K562 (cell line): Measurements from ENCODE around the gene RAB32. TPM values are rescaled to one million over a fixed set of nuclear protein-coding genes. Genes with fewer than 3 reads are reported as not detected.

ENCODE experiments used
- ATAC-seq: fragments of 200-7000 bp; cut with Tn5 transposase; 3 replicates; pipeline ENCODE4 v1.9.1; 2020; ENCODE audit warnings: moderate library complexity
- BruUV-seq: library from RNA; stranded (reverse); fragments of 400-500 nt; replicated peaks from 2 replicates; lab custom pipeline; 2021; lab: Mats Ljungman, UMichigan
- CTCF ChIA-PET: fragments of 300-600 bp; formaldehyde crosslinking; extraction: SDS; loops from one replicate; lab custom pipeline; 2021; ENCODE audit warnings: low intra/inter-chr PET ratio; lab: Yijun Ruan, JAX
- POLR2A ChIA-PET: fragments of 300-600, 350-650 bp; sonication (Branson Sonifier 250); formaldehyde crosslinking; extraction: SDS; loops from one replicate; lab custom pipeline; 2021; ENCODE audit warnings: antibody characterized with exemption, inconsistent platforms; lab: Yijun Ruan, JAX
- DNase-seq, 4 experiments: peaks; one replicate each; pipeline versions ENCODE4 v3.0.0 to v3.0.0-alpha.2; 2011 to 2018; ENCODE audit warnings: low spot score in 3 of 4, mixed read lengths in 3 of 4; ENCODE audit errors: extremely low read depth in 1 of 4
- FAIRE-seq: peaks from 2 replicates; lab custom pipeline; 2011; peaks lifted over from hg19 to GRCh38; lab: Jason Lieb, UNC
- H2AFZ ChIP-seq: 2 replicates; pipeline ENCODE4 v1.6.0; 2011; ENCODE audit warnings: low read depth, low read length, control low read depth, inconsistent platforms
- H3K27ac ChIP-seq: fragments of 200-600 bp; 3 replicates; pipeline ENCODE4 v1.8.0; 2011; ENCODE audit warnings: low read depth, mild to moderate bottlenecking, control low read depth, inconsistent platforms, low read length, moderate library complexity, mixed read lengths; ENCODE audit errors: extremely low read depth
- H3K27me3 ChIP-seq, 2 experiments: fragments of 300-600 bp in 1 of 2; 2 replicates in 1 of 2; 3 replicates in 1 of 2; pipeline versions ENCODE4 v1.6.0 to v1.8.0; 2011; ENCODE audit warnings: inconsistent platforms in 2 of 2, low read length in 2 of 2, mild to moderate bottlenecking in 1 of 2, mixed read lengths in 1 of 2, moderate library complexity in 1 of 2; ENCODE audit not compliant: control insufficient read depth in 2 of 2, insufficient read depth in 2 of 2
- H3K36me3 ChIP-seq: fragments of 300-600 bp; 3 replicates; pipeline ENCODE4 v1.8.0; 2011; ENCODE audit warnings: mild to moderate bottlenecking, low read length, inconsistent platforms; ENCODE audit not compliant: control insufficient read depth, insufficient read depth
- H3K4me1 ChIP-seq, 2 experiments: fragments of 200-600 bp in 1 of 2; replicated peaks in 1 of 2; 2 replicates in 1 of 2; 3 replicates in 1 of 2; pipeline versions ENCODE4 v1.5.1 to v1.8.0; 2011; ENCODE audit warnings: inconsistent platforms in 2 of 2, low read length in 2 of 2, mild to moderate bottlenecking in 1 of 2, mixed read lengths in 1 of 2, moderate library complexity in 1 of 2; ENCODE audit not compliant: control insufficient read depth in 2 of 2, insufficient read depth in 2 of 2
- H3K4me2 ChIP-seq: 2 replicates; pipeline ENCODE4 v1.6.1; 2011; ENCODE audit warnings: low read length, control low read depth, inconsistent platforms, mixed read lengths; ENCODE audit not compliant: insufficient read depth
- H3K4me3 ChIP-seq: fragments of 200-600 bp; sonication (generic), shearing (Covaris generic); 2 replicates; pipeline ENCODE4 v1.5.1; 2016; ENCODE audit warnings: control low read depth, inconsistent platforms
- H3K79me2 ChIP-seq: fragments of 200-600 bp; 3 replicates; pipeline ENCODE4 v1.8.0; 2011; ENCODE audit warnings: low read length, inconsistent platforms; ENCODE audit not compliant: control insufficient read depth, insufficient read depth
- H3K9ac ChIP-seq, 2 experiments: 2 replicates each; pipeline versions ENCODE4 v1.6.0 to v1.6.1; 2011; ENCODE audit warnings: low read depth in 2 of 2, low read length in 2 of 2, control low read depth in 1 of 2, inconsistent platforms in 1 of 2, mild to moderate bottlenecking in 1 of 2, mixed read lengths in 1 of 2; ENCODE audit not compliant: insufficient read depth in 1 of 2
- H3K9me1 ChIP-seq: one replicate; pipeline ENCODE4 v1.6.0; 2011; ENCODE audit warnings: inconsistent platforms, mild to moderate bottlenecking, low read length, moderate library complexity; ENCODE audit not compliant: control insufficient read depth, insufficient read depth
- H3K9me3 ChIP-seq: replicated peaks from 2 replicates; pipeline ENCODE4 v1.5.1; 2011; ENCODE audit warnings: low read depth, low read length, inconsistent platforms; ENCODE audit not compliant: control insufficient read depth, insufficient read depth
- H4K20me1 ChIP-seq: replicated peaks from 2 replicates; pipeline ENCODE4 v1.6.1; 2011; ENCODE audit warnings: low read length, inconsistent platforms, mixed read lengths; ENCODE audit not compliant: control insufficient read depth, insufficient read depth
- ARHGAP35 ChIP-seq: fragments of 450-650 bp; IDR thresholded peaks from 2 replicates; pipeline ENCODE4 v1.6.1; 2018; ENCODE audit not compliant: partially characterized antibody
- C11orf30 ChIP-seq: fragments of 450-650 bp; IDR thresholded peaks from 2 replicates; pipeline ENCODE4 v1.6.1; 2016; ENCODE audit warnings: low read depth, mild to moderate bottlenecking
- CHD1 ChIP-seq: fragments of 200-600 bp; sonication (generic); IDR thresholded peaks from one replicate; pipeline ENCODE4 v1.6.1; 2012; ENCODE audit warnings: mild to moderate bottlenecking, moderate library complexity, low read length, inconsistent platforms
- EHMT2 ChIP-seq: fragments of 450-650 bp; IDR thresholded peaks from 2 replicates; pipeline ENCODE4 v1.6.1; 2018; ENCODE audit warnings: antibody characterized with exemption
- HDGF ChIP-seq: fragments of 450-650 bp; IDR thresholded peaks from 2 replicates; pipeline ENCODE4 v1.6.1; 2016
- IFI16 ChIP-seq: fragments of 250-450 bp; sonication (Bioruptor Pico); IDR thresholded peaks from 2 replicates; pipeline ENCODE4 v2.1.2; 2022; ENCODE audit warnings: mild to moderate bottlenecking, inconsistent platforms
- MXI1 ChIP-seq: IDR thresholded peaks from 2 replicates; pipeline ENCODE4 v1.6.1; 2011; ENCODE audit warnings: low read depth, mild to moderate bottlenecking, improper control_type of control experiment, low read length
- NR1H2 ChIP-seq: sonication (generic); formaldehyde crosslinking; IDR thresholded peaks from 2 replicates; pipeline ENCODE4 v1.4.0; 2020; ENCODE audit warnings: mild to moderate bottlenecking, missing genetic modification reagents
- SRSF7 ChIP-seq: fragments of 200-400 bp; formaldehyde crosslinking; optimal IDR thresholded peaks from 2 replicates; pipeline ENCODE3; 2017; ENCODE audit warnings: mild to moderate bottlenecking, low read depth, low read length
- TFAM ChIP-seq: fragments of 250-450 bp; sonication (Bioruptor Pico); conservative IDR thresholded peaks from 2 replicates; pipeline ENCODE4 v1.5.0; 2021; ENCODE audit warnings: mild to moderate bottlenecking, moderate library complexity
- ZNF316 ChIP-seq: fragments of 450-650 bp; IDR thresholded peaks from 2 replicates; pipeline ENCODE4 v1.6.1; 2016
- ZNF445 ChIP-seq: fragments of 250-450 bp; sonication (Bioruptor Pico); IDR thresholded peaks from 2 replicates; pipeline ENCODE4 v1.4.0; 2020; ENCODE audit warnings: low read depth, mild to moderate bottlenecking, moderate library complexity
- WGBS: fragments of 100-300 bp; shearing (Covaris generic); methylation state at CpG from one replicate; pipeline ENCODE4 v1.1.6; 2016; ENCODE audit warnings: low coverage, mixed read lengths; ENCODE audit not compliant: insufficient coverage; ENCODE audit errors: missing lambda C conversion rate; 5-methylcytosine and 5-hydroxymethylcytosine counted together
- in situ Hi-C: fragments of 300-500 bp; cut with MboI; formaldehyde crosslinking; loops from 4 replicates; pipeline ENCODE4 v1.15.0; 2018; ENCODE audit warnings: inconsistent platforms, mixed read lengths
- intact Hi-C: fragments of 100-400 bp; cut with micrococcal nuclease; formaldehyde crosslinking; loops from 2 replicates; pipeline ENCODE4 v1.14.2; 2022
- polyA plus RNA-seq, 8 experiments: library from polyadenylated mRNA; depleted of rRNA in 4 of 8; stranded (reverse) in 5 of 8; unstranded in 3 of 8; fragments of >200 nt; fragmentation: Nextera tagmentation in 2 of 8; fragmentation: Illumina TruSeq in 1 of 8; extraction: Ambion mirVana in 2 of 8; extraction: Trizol in 1 of 8; gene quantifications; 2 replicates each; pipeline versions ENCODE4 v1.2.1 to v1.2.3, GENCODE V29; 2011 to 2014; ENCODE audit warnings: inconsistent platforms in 1 of 8, missing spikeins in 1 of 8
- total RNA-seq, 7 experiments: library from RNA; depleted of rRNA in 6 of 7; stranded (reverse); fragments of >200 nt in 6 of 7; fragmentation: Illumina TruSeq in 2 of 7; extraction: Trizol in 2 of 7; gene quantifications; 2 replicates each; pipeline versions ENCODE4 v1.2.1 to v1.2.3, GENCODE V29; 2011 to 2021; ENCODE audit warnings: low replicate concordance in 1 of 7
- TF ChIP-seq, protein P1 (sequence below): sonication (generic); formaldehyde crosslinking; IDR thresholded peaks from 2 replicates; pipeline ENCODE4 v1.8.1; 2023; ENCODE audit warnings: mild to moderate bottlenecking, missing genetic modification reagents, moderate library complexity
- TF ChIP-seq, protein P2 (sequence below): fragments of 250-450 bp; sonication (Bioruptor Pico); IDR thresholded peaks from 2 replicates; pipeline ENCODE4 v1.8.0; 2021; ENCODE audit warnings: mild to moderate bottlenecking, moderate library complexity
- TF ChIP-seq, protein P3 (sequence below), 2 experiments: fragments of 150-350 bp in 1 of 2; IDR thresholded peaks; 2 replicates each; pipeline ENCODE4 v1.6.1; 2012 to 2016; ENCODE audit warnings: low read depth in 2 of 2, low read length in 2 of 2, mild to moderate bottlenecking in 1 of 2, moderate library complexity in 1 of 2
- TF ChIP-seq, protein P4 (sequence below), 3 experiments: fragments of 200-800 bp in 1 of 3; sonication (Bioruptor generic) in 1 of 3; sonication (generic) in 1 of 3; formaldehyde crosslinking in 1 of 3; IDR thresholded peaks; 2 replicates each; pipeline versions ENCODE4 v1.6.1 to v1.8.0; 2016 to 2022; ENCODE audit warnings: mild to moderate bottlenecking in 2 of 3, missing compliant biosample characterization in 2 of 3, missing genetic modification characterization in 2 of 3, missing genetic modification reagents in 1 of 3

The RAB32 gene
- total and polyA plus RNA-seq, 9 of the 15 experiments (the other 6 are each of a cell fraction or from before 2014, with no cell fraction given): 2.5 to 16.6 (median 11.0) TPM

DNA sequence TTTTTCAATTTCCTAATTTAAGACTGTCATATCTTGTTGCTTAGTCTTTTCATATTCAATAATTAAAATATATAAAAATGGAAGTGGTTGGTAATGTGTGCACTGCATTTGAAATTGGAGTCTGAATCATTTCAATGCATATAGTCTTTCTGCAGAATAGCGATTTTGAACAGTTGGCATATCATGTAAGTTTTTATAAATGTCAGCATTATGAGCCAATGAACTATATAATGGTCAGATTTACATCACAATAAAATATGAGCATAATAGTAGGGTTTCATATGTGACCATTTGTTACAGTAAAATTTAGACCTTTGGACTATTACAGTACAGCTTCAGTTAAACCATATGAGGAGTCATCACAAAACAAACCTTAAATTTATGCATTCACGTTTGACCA lies 4.3 kb downstream of the RAB32 start:
- peaks cover 15% of the 10 kb centered on the region in 2 experiments for H3K4me1 ChIP-seq
- H2AFZ ChIP-seq: no peak overlapping the region
- WGBS: 13% methylated on average over 2 of the region's 2 CpGs
- in situ Hi-C loops (no loop called here), intact Hi-C loops (loop anchor here (2.0 to 10.0 kb wide), 2 partner anchors 51 to 227 kb away; partner anchors contain the start of gene ADGB)
- H3K27me3 ChIP-seq: no peaks in the 10 kb centered on the region
- H3K36me3 ChIP-seq: no peaks in the 10 kb centered on the region
- H4K20me1 ChIP-seq: no peaks in the 10 kb centered on the region
- H3K9ac ChIP-seq: no peak overlapping the region
- FAIRE-seq: no peak
- no peaks in the 10 kb centered on the region for H3K9me1 ChIP-seq
- no peak overlapping the region for H3K27ac ChIP-seq
- ATAC-seq: no peak
- POLR2A ChIA-PET: no interaction called here
- CTCF ChIA-PET: no interaction called here
- no TSS peak for BruUV-seq
- no peak overlapping the region for H3K4me3 ChIP-seq
- no peak overlapping the region for H3K4me2 ChIP-seq
- H3K79me2 ChIP-seq: no peaks in the 10 kb centered on the region
- H3K9me3 ChIP-seq: no peaks in the 10 kb centered on the region
- DNase-seq: no peak
- TF ChIP-seq, protein P1, sequence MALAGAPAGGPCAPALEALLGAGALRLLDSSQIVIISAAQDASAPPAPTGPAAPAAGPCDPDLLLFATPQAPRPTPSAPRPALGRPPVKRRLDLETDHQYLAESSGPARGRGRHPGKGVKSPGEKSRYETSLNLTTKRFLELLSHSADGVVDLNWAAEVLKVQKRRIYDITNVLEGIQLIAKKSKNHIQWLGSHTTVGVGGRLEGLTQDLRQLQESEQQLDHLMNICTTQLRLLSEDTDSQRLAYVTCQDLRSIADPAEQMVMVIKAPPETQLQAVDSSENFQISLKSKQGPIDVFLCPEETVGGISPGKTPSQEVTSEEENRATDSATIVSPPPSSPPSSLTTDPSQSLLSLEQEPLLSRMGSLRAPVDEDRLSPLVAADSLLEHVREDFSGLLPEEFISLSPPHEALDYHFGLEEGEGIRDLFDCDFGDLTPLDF (CRISPR knock-in tag): no peak
- TF ChIP-seq, protein P2, sequence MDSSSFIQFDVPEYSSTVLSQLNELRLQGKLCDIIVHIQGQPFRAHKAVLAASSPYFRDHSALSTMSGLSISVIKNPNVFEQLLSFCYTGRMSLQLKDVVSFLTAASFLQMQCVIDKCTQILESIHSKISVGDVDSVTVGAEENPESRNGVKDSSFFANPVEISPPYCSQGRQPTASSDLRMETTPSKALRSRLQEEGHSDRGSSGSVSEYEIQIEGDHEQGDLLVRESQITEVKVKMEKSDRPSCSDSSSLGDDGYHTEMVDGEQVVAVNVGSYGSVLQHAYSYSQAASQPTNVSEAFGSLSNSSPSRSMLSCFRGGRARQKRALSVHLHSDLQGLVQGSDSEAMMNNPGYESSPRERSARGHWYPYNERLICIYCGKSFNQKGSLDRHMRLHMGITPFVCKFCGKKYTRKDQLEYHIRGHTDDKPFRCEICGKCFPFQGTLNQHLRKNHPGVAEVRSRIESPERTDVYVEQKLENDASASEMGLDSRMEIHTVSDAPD (CRISPR knock-in tag): no peak
- TF ChIP-seq TFAM (CRISPR knock-in tag) (no peak), ZNF445 (no peak), MXI1 (no peak), HDGF (no peak), C11orf30 (peak; percentile 13; the same call in 1 of the 2 replicates), CHD1 (no peak), SRSF7 (no peak), NR1H2 (CRISPR knock-in tag) (no peak), IFI16 (CRISPR knock-in tag) (no peak), ZNF316 (peak; percentile 52; the same call in 1 of the 2 replicates), EHMT2 (no peak), ARHGAP35 (no peak)
- TF ChIP-seq, protein P3, sequence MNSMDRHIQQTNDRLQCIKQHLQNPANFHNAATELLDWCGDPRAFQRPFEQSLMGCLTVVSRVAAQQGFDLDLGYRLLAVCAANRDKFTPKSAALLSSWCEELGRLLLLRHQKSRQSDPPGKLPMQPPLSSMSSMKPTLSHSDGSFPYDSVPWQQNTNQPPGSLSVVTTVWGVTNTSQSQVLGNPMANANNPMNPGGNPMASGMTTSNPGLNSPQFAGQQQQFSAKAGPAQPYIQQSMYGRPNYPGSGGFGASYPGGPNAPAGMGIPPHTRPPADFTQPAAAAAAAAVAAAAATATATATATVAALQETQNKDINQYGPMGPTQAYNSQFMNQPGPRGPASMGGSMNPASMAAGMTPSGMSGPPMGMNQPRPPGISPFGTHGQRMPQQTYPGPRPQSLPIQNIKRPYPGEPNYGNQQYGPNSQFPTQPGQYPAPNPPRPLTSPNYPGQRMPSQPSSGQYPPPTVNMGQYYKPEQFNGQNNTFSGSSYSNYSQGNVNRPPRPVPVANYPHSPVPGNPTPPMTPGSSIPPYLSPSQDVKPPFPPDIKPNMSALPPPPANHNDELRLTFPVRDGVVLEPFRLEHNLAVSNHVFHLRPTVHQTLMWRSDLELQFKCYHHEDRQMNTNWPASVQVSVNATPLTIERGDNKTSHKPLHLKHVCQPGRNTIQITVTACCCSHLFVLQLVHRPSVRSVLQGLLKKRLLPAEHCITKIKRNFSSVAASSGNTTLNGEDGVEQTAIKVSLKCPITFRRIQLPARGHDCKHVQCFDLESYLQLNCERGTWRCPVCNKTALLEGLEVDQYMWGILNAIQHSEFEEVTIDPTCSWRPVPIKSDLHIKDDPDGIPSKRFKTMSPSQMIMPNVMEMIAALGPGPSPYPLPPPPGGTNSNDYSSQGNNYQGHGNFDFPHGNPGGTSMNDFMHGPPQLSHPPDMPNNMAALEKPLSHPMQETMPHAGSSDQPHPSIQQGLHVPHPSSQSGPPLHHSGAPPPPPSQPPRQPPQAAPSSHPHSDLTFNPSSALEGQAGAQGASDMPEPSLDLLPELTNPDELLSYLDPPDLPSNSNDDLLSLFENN (IDR thresholded peaks at IDR 0.05; ENCODE audit: low read depth in 2 of 2, low read length in 2 of 2): no peak
- TF ChIP-seq, protein P4, sequence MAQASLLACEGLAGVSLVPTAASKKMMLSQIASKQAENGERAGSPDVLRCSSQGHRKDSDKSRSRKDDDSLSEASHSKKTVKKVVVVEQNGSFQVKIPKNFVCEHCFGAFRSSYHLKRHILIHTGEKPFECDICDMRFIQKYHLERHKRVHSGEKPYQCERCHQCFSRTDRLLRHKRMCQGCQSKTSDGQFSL (CRISPR knock-in tag; IDR thresholded peaks at IDR 0.05): no peak
- TF ChIP-seq, protein P4 (tag; IDR thresholded peaks at IDR 0.05): no peak
